A673 (cell line): ENCODE data around the gene PEPD. TPM values are rescaled to one million over a fixed set of nuclear protein-coding genes. Genes with fewer than 3 reads are reported as not detected.
A peak's percentile ranks its signal among the peaks of the same experiment; 100 is the strongest.

Experiments used
- BruUV-seq: library from RNA; stranded (reverse); fragments of 400-500 nt; replicated peaks from 2 replicates; lab custom pipeline; 2021; lab: Mats Ljungman, UMichigan
- CTCF ChIA-PET: fragments of 300-600 bp; sonication (Branson Sonifier 250); formaldehyde crosslinking; loops from one replicate; lab custom pipeline; 2022; ENCODE audit warnings: antibody characterized with exemption; lab: Charles Lee
- POLR2A ChIA-PET: fragments of 300-600 bp; sonication (Branson Sonifier 250); formaldehyde crosslinking; loops from one replicate; lab custom pipeline; 2022; ENCODE audit warnings: antibody characterized with exemption; ENCODE audit not compliant: low non-redundant PET; lab: Charles Lee
- DNase-seq: peaks from one replicate; pipeline ENCODE4 v3.0.0-alpha.2; 2015; ENCODE audit warnings: low spot score
- H3K27ac ChIP-seq: fragments of 200-600 bp; sonication (generic); 2 replicates; pipeline ENCODE4 v1.5.1; 2016; ENCODE audit warnings: mixed run types, low read depth, mild to moderate bottlenecking, mixed read lengths, antibody characterized with exemption, low read length; ENCODE audit not compliant: poor library complexity, severe bottlenecking
- H3K27me3 ChIP-seq: fragments of 200-600 bp; sonication (generic); replicated peaks from 2 replicates; pipeline ENCODE4 v1.6.1; 2017; ENCODE audit warnings: mixed run types, low read depth, mild to moderate bottlenecking, mixed read lengths, antibody characterized with exemption, low read length; ENCODE audit not compliant: insufficient read depth, poor library complexity
- H3K36me3 ChIP-seq: fragments of 200-600 bp; sonication (generic); 2 replicates; pipeline ENCODE4 v1.6.1; 2016; ENCODE audit warnings: mixed run types, mild to moderate bottlenecking, mixed read lengths, antibody characterized with exemption, low read length; ENCODE audit not compliant: insufficient read depth, poor library complexity, severe bottlenecking
- H3K4me1 ChIP-seq: fragments of 200-600 bp; sonication (generic); 2 replicates; pipeline ENCODE4 v1.6.1; 2017; ENCODE audit warnings: mixed run types, mild to moderate bottlenecking, mixed read lengths, antibody characterized with exemption, low read length; ENCODE audit not compliant: insufficient read depth, poor library complexity, severe bottlenecking
- H3K4me3 ChIP-seq: fragments of 200-600 bp; sonication (generic); 2 replicates; pipeline ENCODE4 v1.5.1; 2016; ENCODE audit warnings: low read depth, mixed run types, mild to moderate bottlenecking, mixed read lengths, low read length; ENCODE audit not compliant: poor library complexity, severe bottlenecking
- H3K9me3 ChIP-seq: fragments of 200-600 bp; sonication (generic); 2 replicates; pipeline ENCODE4 v1.6.1; 2016; ENCODE audit warnings: mixed run types, low read depth, mild to moderate bottlenecking, mixed read lengths, antibody characterized with exemption, low read length; ENCODE audit not compliant: poor library complexity, severe bottlenecking
- EZH2 ChIP-seq: fragments of 200-600 bp; sonication (generic); IDR thresholded peaks from 2 replicates; pipeline ENCODE4 v1.6.1; 2017; ENCODE audit warnings: borderline replicate concordance, low read depth, mild to moderate bottlenecking, mixed read lengths, antibody characterized with exemption, low read length; ENCODE audit not compliant: poor library complexity, severe bottlenecking
- intact Hi-C: fragments of 100-400 bp; cut with micrococcal nuclease; formaldehyde crosslinking; loops from one replicate; pipeline ENCODE4 v1.10.0; 2022; ENCODE audit not compliant: unreplicated experiment
- total RNA-seq: library from RNA; stranded (reverse); gene quantifications from 2 replicates; pipeline ENCODE4 v1.2.3, GENCODE V29; 2021
- TF ChIP-seq, protein P1 (sequence below): fragments of 300-800, 200-600 bp; sonication (generic); conservative IDR thresholded peaks from 2 replicates; pipeline ENCODE4 v1.5.1; 2017; ENCODE audit warnings: low read depth, mild to moderate bottlenecking, antibody characterized with exemption, low read length, moderate library complexity, mixed read lengths

Gene PEPD
- total RNA-seq, 1 experiment from 2014 or later = 82.2 TPM

DNA sequence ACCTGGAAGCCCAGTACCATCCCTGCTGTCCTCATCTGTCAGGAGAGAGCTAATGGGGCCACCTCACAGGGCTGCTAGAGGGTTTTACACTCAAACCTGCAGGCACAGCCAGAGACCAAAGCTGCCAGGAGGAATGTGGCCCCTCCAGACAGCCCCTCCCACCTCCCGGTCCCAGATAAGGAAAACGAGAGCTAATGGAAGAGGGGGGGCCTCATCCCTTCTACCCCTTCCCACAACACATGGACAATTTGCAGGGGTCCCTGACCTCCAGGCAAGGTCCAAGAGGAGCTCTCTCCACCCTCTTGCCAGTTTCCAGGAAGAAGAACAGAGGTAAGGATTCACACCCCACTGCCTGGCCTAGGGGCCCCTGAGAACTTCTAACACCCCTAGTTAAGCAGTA, 1.6 kb upstream of the PEPD start:
- CTCF ChIA-PET = interaction anchor here (0.6 kb wide), 2 partner anchors 26 to 297 kb away, joined by 3 to 4 read pairs; partner anchors contain the start of gene SLC7A10
- intact Hi-C loops = no loop called here

DNA sequence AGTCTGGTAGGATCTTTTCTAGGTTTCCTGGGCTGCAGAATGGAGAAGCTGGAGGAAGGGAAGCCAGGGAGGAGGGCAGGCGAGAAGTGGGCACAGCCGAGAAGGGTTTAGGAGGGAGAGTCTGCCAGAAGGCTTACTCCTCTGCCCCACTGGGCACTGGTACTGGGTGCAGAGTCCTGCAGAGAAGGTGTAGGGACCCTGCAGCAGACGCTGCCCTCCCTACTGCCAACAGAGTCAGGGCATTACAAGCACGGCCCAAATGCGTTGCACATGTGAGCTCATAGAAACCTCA, 726 bp upstream of the PEPD start:
- ChIA-PET CTCF (no interaction called here), POLR2A (interaction anchor here (0.6 kb wide), 1 partner anchor 7 kb away, joined by 3 read pairs; no protein-coding TSS in a partner anchor)
- no peaks in the 10 kb centered on the region for H3K36me3 ChIP-seq
- TF ChIP-seq, protein P1, sequence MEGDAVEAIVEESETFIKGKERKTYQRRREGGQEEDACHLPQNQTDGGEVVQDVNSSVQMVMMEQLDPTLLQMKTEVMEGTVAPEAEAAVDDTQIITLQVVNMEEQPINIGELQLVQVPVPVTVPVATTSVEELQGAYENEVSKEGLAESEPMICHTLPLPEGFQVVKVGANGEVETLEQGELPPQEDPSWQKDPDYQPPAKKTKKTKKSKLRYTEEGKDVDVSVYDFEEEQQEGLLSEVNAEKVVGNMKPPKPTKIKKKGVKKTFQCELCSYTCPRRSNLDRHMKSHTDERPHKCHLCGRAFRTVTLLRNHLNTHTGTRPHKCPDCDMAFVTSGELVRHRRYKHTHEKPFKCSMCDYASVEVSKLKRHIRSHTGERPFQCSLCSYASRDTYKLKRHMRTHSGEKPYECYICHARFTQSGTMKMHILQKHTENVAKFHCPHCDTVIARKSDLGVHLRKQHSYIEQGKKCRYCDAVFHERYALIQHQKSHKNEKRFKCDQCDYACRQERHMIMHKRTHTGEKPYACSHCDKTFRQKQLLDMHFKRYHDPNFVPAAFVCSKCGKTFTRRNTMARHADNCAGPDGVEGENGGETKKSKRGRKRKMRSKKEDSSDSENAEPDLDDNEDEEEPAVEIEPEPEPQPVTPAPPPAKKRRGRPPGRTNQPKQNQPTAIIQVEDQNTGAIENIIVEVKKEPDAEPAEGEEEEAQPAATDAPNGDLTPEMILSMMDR = no peak
- no peak for TF ChIP-seq EZH2
- DNase-seq = no peak
- intact Hi-C loops = no loop called here
- no peak overlapping the region for H3K27ac ChIP-seq
- no peaks in the 10 kb centered on the region for H3K9me3 ChIP-seq
- H3K27me3 ChIP-seq = peaks cover 6% of the 10 kb centered on the region
- no TSS peak for BruUV-seq
- no peaks in the 10 kb centered on the region for H3K4me1 ChIP-seq
- H3K4me3 ChIP-seq = peak overlapping the region; percentile 92

More for the DNA sequence above, 1.6 kb upstream of the PEPD start:
- no TSS peak for BruUV-seq
- Histone ChIP-seq H3K9me3 (no peaks in the 10 kb centered on the region), H3K27ac (no peak overlapping the region), H3K4me3 (no peak overlapping the region), H3K4me1 (no peaks in the 10 kb centered on the region), H3K27me3 (peaks cover 12% of the 10 kb centered on the region), H3K36me3 (no peaks in the 10 kb centered on the region)
- TF ChIP-seq, protein P1 = no peak
- TF ChIP-seq EZH2 = no peak
- DNase-seq = no peak
- POLR2A ChIA-PET = no interaction called here

DNA sequence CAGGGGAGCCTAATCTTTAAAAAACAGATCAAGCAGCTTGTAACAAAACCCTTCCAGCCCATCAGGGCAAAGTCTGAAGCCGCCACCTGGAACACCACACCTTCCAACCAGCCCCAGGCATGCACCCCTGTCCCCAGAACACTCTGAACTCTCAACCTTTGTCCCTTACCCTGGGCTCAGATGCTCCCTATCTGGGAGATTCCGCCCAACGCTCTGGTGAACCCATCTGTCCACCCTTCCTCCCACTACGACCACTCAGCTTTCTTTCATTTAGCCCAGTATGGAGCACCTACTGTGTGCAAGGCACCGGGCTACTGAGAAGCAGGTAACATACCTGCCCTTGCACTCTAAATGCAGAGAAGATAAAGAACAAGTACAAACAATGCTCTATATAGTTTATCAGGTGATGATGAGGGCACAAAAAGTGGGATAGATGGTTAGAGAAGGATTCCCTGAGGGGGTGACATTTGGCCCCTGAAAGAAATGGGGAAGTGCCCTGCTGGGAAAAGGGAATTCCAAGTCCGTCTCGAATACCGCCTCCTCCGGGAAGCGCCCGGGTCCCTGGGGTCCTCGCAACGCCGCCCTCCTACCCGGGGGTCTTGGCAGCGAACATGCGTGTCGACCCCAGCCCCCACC, 629 bp downstream of the PEPD start:
- H3K4me3 ChIP-seq = peak overlapping the region; percentile 92
- CTCF ChIA-PET = interaction anchor here (1.0 kb wide), 1 partner anchor 105 kb away, joined by 4 read pairs; no protein-coding TSS in a partner anchor
- no peaks in the 10 kb centered on the region for H3K9me3 ChIP-seq
- no TSS peak for BruUV-seq
- H3K4me1 ChIP-seq = no peaks in the 10 kb centered on the region
- H3K27ac ChIP-seq = peak overlapping the region; percentile 70
- no peaks in the 10 kb centered on the region for H3K27me3 ChIP-seq
- TF ChIP-seq, protein P1 = no peak
- TF ChIP-seq EZH2 = no peak
- H3K36me3 ChIP-seq = no peaks in the 10 kb centered on the region
- intact Hi-C loops = loop anchor here (1.0 kb wide), 1 partner anchor 48 kb away; no protein-coding TSS in a partner anchor
- no peak for DNase-seq
- POLR2A ChIA-PET = no interaction called here
